ENCODE results near the gene HS3ST5.

Gene HS3ST5

GRCh38 chr6:114315831-114316595, 26.8 kb downstream of the HS3ST5 start:
- TF ChIP-seq, protein P1, sequence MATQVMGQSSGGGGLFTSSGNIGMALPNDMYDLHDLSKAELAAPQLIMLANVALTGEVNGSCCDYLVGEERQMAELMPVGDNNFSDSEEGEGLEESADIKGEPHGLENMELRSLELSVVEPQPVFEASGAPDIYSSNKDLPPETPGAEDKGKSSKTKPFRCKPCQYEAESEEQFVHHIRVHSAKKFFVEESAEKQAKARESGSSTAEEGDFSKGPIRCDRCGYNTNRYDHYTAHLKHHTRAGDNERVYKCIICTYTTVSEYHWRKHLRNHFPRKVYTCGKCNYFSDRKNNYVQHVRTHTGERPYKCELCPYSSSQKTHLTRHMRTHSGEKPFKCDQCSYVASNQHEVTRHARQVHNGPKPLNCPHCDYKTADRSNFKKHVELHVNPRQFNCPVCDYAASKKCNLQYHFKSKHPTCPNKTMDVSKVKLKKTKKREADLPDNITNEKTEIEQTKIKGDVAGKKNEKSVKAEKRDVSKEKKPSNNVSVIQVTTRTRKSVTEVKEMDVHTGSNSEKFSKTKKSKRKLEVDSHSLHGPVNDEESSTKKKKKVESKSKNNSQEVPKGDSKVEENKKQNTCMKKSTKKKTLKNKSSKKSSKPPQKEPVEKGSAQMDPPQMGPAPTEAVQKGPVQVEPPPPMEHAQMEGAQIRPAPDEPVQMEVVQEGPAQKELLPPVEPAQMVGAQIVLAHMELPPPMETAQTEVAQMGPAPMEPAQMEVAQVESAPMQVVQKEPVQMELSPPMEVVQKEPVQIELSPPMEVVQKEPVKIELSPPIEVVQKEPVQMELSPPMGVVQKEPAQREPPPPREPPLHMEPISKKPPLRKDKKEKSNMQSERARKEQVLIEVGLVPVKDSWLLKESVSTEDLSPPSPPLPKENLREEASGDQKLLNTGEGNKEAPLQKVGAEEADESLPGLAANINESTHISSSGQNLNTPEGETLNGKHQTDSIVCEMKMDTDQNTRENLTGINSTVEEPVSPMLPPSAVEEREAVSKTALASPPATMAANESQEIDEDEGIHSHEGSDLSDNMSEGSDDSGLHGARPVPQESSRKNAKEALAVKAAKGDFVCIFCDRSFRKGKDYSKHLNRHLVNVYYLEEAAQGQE (IDR thresholded peaks at IDR 0.05; ENCODE audit: insufficient read depth in 1 of 2, low read depth in 2 of 2, low read length in 2 of 2): no peak
- TF ChIP-seq POLR2AphosphoS5 (IDR thresholded peaks at IDR 0.05; ENCODE audit: low read depth, low read length): no peak

DNA sequence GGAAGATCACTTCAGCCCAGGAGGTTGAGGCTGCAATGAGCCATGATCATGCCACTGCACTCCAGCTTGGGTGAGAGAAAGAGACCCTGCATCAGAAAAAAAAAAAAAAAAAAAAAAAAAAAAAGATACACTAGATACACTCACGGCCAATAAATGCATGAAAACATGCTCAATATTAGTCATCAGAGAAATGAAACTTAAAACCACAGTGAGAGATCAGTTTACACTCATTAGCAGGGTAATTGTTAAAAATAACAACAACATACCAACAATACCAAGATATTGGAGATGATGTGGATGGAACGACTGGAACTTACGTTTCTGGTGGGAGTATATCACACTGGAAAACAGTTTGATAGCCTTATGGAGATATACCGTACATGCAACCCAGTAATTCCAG, 29.9 kb downstream of the HS3ST5 start:
- TF ChIP-seq POLR2AphosphoS5 (IDR thresholded peaks at IDR 0.05; ENCODE audit: low read depth, low read length) (no peak), TAF1 (IDR thresholded peaks at IDR 0.05; ENCODE audit: borderline replicate concordance, insufficient read depth, low read length) (no peak), FOXP2 (optimal IDR thresholded peaks at IDR 0.05; ENCODE audit: borderline replicate concordance, extremely low read depth, extremely low read length, insufficient read depth) (no peak), SIN3A (IDR thresholded peaks at IDR 0.05; ENCODE audit: borderline replicate concordance, insufficient read depth, low read length) (no peak)
- TF ChIP-seq, protein P1 (IDR thresholded peaks at IDR 0.05; ENCODE audit: insufficient read depth in 1 of 2, low read depth in 2 of 2, low read length in 2 of 2): no peak

DNA sequence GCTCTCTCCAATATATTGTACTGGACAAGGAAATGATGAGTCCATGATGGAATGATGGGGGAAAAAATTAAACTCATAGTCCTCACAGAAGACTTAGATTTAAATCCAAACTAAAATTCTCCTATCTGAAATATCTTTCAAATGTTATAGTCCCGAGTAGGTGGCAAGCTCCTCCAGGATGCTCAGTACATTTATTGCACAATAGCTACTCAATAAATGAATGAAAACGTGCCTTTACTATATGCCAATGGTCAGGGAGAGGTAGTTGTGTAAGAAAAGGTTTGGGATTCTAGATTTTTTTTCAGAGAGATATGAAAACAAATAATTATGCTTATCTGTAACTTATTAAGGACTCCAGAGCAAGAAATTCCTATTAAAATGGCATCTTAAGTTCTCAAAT, 32.8 kb downstream of the HS3ST5 start:
- TF ChIP-seq FOXP2 (optimal IDR thresholded peaks at IDR 0.05; ENCODE audit: borderline replicate concordance, extremely low read depth, extremely low read length, insufficient read depth) (no peak), POLR2AphosphoS5 (IDR thresholded peaks at IDR 0.05; ENCODE audit: low read depth, low read length) (no peak), TAF1 (IDR thresholded peaks at IDR 0.05; ENCODE audit: borderline replicate concordance, insufficient read depth, low read length) (no peak), SIN3A (IDR thresholded peaks at IDR 0.05; ENCODE audit: borderline replicate concordance, insufficient read depth, low read length) (no peak)
- TF ChIP-seq, protein P1 (IDR thresholded peaks at IDR 0.05; ENCODE audit: insufficient read depth in 1 of 2, low read depth in 2 of 2, low read length in 2 of 2): no peak

- TF ChIP-seq POLR2AphosphoS5 (IDR thresholded peaks at IDR 0.05; ENCODE audit: low read depth, low read length) (no peak), SIN3A (IDR thresholded peaks at IDR 0.05; ENCODE audit: borderline replicate concordance, insufficient read depth, low read length) (no peak), FOXP2 (optimal IDR thresholded peaks at IDR 0.05; ENCODE audit: borderline replicate concordance, extremely low read depth, extremely low read length, insufficient read depth) (no peak), TAF1 (IDR thresholded peaks at IDR 0.05; ENCODE audit: borderline replicate concordance, insufficient read depth, low read length) (no peak)
- TF ChIP-seq, protein P1 (IDR thresholded peaks at IDR 0.05; ENCODE audit: insufficient read depth in 1 of 2, low read depth in 2 of 2, low read length in 2 of 2): no peak
These were observed 38.4 kb downstream of the HS3ST5 start for GRCh38 chr6:114304304-114304887.

Data from PFSK-1 (cell line).